ENCODE data around the gene CHD6.

GRCh38 chr20:41524980-41525613 lies 93.1 kb downstream of the CHD6 start:
- TF ChIP-seq POLR2AphosphoS5 (IDR thresholded peaks at IDR 0.05) = no peak
- no peak for TF ChIP-seq CTCF (IDR thresholded peaks at IDR 0.05)

Data from upper lobe of left lung (tissue), 4 donors.